Measurements from ENCODE around the gene HECTD1. TPM values are rescaled to one million over a fixed set of nuclear protein-coding genes. Genes with fewer than 3 reads are reported as not detected.

HECTD1 gene
- total RNA-seq, 2 experiments from 2014 or later: 90.3 to 126 TPM

DNA sequence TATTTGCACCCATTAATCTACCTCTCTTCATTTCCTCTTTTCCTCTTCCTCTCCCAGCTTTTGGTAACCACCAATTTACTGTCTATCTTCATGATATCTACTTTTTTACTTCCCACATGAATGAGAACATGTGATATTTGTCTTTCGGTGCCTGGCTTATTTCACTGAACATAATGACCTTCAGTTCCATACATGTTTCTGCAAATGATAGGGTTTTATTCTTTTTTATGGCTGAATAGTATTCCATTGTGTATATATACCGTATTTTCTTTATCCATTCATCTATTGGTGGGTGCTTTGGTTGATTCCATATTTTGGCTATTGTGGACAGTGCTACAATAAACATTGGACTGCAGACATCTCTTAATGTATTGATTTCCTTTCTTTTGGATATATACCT, 132.4 kb downstream of the HECTD1 start:
- DNase-seq (ENCODE audit: low spot score): no peak
- H3K9me3 ChIP-seq (ENCODE audit: low read length): no peaks in the 10 kb centered on the region
- no peaks in the 10 kb centered on the region for H4K20me1 ChIP-seq (ENCODE audit: insufficient read depth, low read length)
- BruUV-seq (replicated peaks): no TSS peak
- H3K27ac ChIP-seq (ENCODE audit: low read depth, low read length, poor library complexity, severe bottlenecking): no peak overlapping the region
- TF ChIP-seq, protein P1, sequence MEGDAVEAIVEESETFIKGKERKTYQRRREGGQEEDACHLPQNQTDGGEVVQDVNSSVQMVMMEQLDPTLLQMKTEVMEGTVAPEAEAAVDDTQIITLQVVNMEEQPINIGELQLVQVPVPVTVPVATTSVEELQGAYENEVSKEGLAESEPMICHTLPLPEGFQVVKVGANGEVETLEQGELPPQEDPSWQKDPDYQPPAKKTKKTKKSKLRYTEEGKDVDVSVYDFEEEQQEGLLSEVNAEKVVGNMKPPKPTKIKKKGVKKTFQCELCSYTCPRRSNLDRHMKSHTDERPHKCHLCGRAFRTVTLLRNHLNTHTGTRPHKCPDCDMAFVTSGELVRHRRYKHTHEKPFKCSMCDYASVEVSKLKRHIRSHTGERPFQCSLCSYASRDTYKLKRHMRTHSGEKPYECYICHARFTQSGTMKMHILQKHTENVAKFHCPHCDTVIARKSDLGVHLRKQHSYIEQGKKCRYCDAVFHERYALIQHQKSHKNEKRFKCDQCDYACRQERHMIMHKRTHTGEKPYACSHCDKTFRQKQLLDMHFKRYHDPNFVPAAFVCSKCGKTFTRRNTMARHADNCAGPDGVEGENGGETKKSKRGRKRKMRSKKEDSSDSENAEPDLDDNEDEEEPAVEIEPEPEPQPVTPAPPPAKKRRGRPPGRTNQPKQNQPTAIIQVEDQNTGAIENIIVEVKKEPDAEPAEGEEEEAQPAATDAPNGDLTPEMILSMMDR (conservative IDR thresholded peaks at IDR 0.05; ENCODE audit: low read length): no peak
- ChIA-PET POLR2A (interaction anchor here (0.9 kb wide), 1 partner anchor 149 kb away, joined by 5 read pairs; no protein-coding TSS in a partner anchor), CTCF (ENCODE audit: unreplicated experiment) (no interaction called here)
- no peaks in the 10 kb centered on the region for H3K79me2 ChIP-seq (ENCODE audit: insufficient read depth, low read depth, low read length)
- H3K9me2 ChIP-seq (ENCODE audit: insufficient read depth, low read length): no peaks in the 10 kb centered on the region
- no peak overlapping the region for H3K4me3 ChIP-seq (ENCODE audit: low read depth, low read length, poor library complexity, severe bottlenecking)
- H3K4me1 ChIP-seq (ENCODE audit: insufficient read depth, low read length, poor library complexity, severe bottlenecking): no peaks in the 10 kb centered on the region
- no peak overlapping the region for H3K4me2 ChIP-seq (ENCODE audit: low read length)
- no peak overlapping the region for H2AFZ ChIP-seq (ENCODE audit: low read length)
- H3K36me3 ChIP-seq (ENCODE audit: insufficient read depth, low read length): 0 out of 2 replicates have a peak, but pooled peaks cover 6% of the 10 kb centered on the region
- intact Hi-C loops (cut with micrococcal nuclease; ENCODE audit: unreplicated experiment): no loop called here

- ChIA-PET CTCF (ENCODE audit: unreplicated experiment) (no interaction called here), POLR2A (no interaction called here)
- intact Hi-C loops (cut with micrococcal nuclease; ENCODE audit: unreplicated experiment): no loop called here
- H3K9me2 ChIP-seq (ENCODE audit: insufficient read depth, low read length): no peaks in the 10 kb centered on the region
- H4K20me1 ChIP-seq (ENCODE audit: insufficient read depth, low read length): no peaks in the 10 kb centered on the region
- no peak overlapping the region for H2AFZ ChIP-seq (ENCODE audit: low read length)
- no peaks in the 10 kb centered on the region for H3K9me3 ChIP-seq (ENCODE audit: low read length)
- H3K79me2 ChIP-seq (ENCODE audit: insufficient read depth, low read depth, low read length): no peaks in the 10 kb centered on the region
- no peak for DNase-seq (ENCODE audit: low spot score)
- no peak overlapping the region for H3K4me2 ChIP-seq (ENCODE audit: low read length)
- H3K4me3 ChIP-seq (ENCODE audit: low read depth, low read length, poor library complexity, severe bottlenecking): no peak overlapping the region
- no TSS peak for BruUV-seq (replicated peaks)
- H3K36me3 ChIP-seq (ENCODE audit: insufficient read depth, low read length): 0 out of 2 replicates have a peak, but pooled peaks cover 6% of the 10 kb centered on the region
- H3K27ac ChIP-seq (ENCODE audit: low read depth, low read length, poor library complexity, severe bottlenecking): no peak overlapping the region
- TF ChIP-seq, protein P1 (conservative IDR thresholded peaks at IDR 0.05; ENCODE audit: low read length): no peak
- no peak for TF ChIP-seq EZH2phosphoT487 (IDR thresholded peaks at IDR 0.05; ENCODE audit: borderline replicate concordance, low read depth, low read length)
- no peaks in the 10 kb centered on the region for H3K4me1 ChIP-seq (ENCODE audit: insufficient read depth, low read length, poor library complexity, severe bottlenecking)
Observed at GRCh38 chr14:31071151-31071550, 136.4 kb downstream of the HECTD1 start.

- no peak for TF ChIP-seq EZH2phosphoT487 (IDR thresholded peaks at IDR 0.05; ENCODE audit: borderline replicate concordance, low read depth, low read length)
- TF ChIP-seq, protein P1 (conservative IDR thresholded peaks at IDR 0.05; ENCODE audit: low read length): no peak
- ChIA-PET POLR2A (no interaction called here), CTCF (ENCODE audit: unreplicated experiment) (no interaction called here)
- DNase-seq (ENCODE audit: low spot score): no peak
- intact Hi-C loops (cut with micrococcal nuclease; ENCODE audit: unreplicated experiment): no loop called here
- Histone ChIP-seq H2AFZ (ENCODE audit: low read length) (no peak overlapping the region), H3K4me2 (ENCODE audit: low read length) (no peak overlapping the region), H4K20me1 (ENCODE audit: insufficient read depth, low read length) (no peaks in the 10 kb centered on the region), H3K9me2 (ENCODE audit: insufficient read depth, low read length) (no peaks in the 10 kb centered on the region), H3K4me1 (ENCODE audit: insufficient read depth, low read length, poor library complexity, severe bottlenecking) (no peaks in the 10 kb centered on the region), H3K4me3 (ENCODE audit: low read depth, low read length, poor library complexity, severe bottlenecking) (no peak overlapping the region), H3K79me2 (ENCODE audit: insufficient read depth, low read depth, low read length) (no peaks in the 10 kb centered on the region), H3K36me3 (ENCODE audit: insufficient read depth, low read length) (0 out of 2 replicates have a peak, but pooled peaks cover 6% of the 10 kb centered on the region), H3K27ac (ENCODE audit: low read depth, low read length, poor library complexity, severe bottlenecking) (no peak overlapping the region), H3K9me3 (ENCODE audit: low read length) (no peaks in the 10 kb centered on the region)
- BruUV-seq (replicated peaks): no TSS peak
Observed at GRCh38 chr14:31070431-31070830, 137.2 kb downstream of the HECTD1 start.
